MM.1S (cell line): ENCODE results near the gene MMP1.

Source experiments
- DNase-seq: peaks from one replicate; pipeline ENCODE4 v3.0.0-alpha.2; 2015
- H2AFZ ChIP-seq: fragments of 300-600 bp; sonication (generic); 2 replicates; pipeline ENCODE4 v1.6.0; 2016; ENCODE audit warnings: antibody characterized with exemption, low read length
- H3F3A ChIP-seq: fragments of 300-600 bp; sonication (generic); 2 replicates; pipeline ENCODE4 v1.6.1; 2016; ENCODE audit warnings: mild to moderate bottlenecking, antibody characterized with exemption, low read length, moderate library complexity, mixed read lengths; ENCODE audit not compliant: insufficient read depth
- H3K27ac ChIP-seq: fragments of 300-600 bp; sonication (generic); 2 replicates; pipeline ENCODE4 v1.5.1; 2016; ENCODE audit warnings: mild to moderate bottlenecking, low read length
- H3K27me3 ChIP-seq: fragments of 300-600 bp; sonication (generic); replicated peaks from 2 replicates; pipeline ENCODE4 v1.6.0; 2016; ENCODE audit warnings: low read length; ENCODE audit not compliant: insufficient read depth
- H3K36me3 ChIP-seq: fragments of 300-600 bp; sonication (generic); replicated peaks from 2 replicates; pipeline ENCODE4 v1.6.1; 2016; ENCODE audit warnings: mild to moderate bottlenecking, low read length, mixed read lengths; ENCODE audit not compliant: insufficient read depth
- H3K4me1 ChIP-seq: fragments of 300-600 bp; sonication (generic); 2 replicates; pipeline ENCODE4 v1.6.1; 2016; ENCODE audit warnings: low read length, mixed read lengths
- H3K4me2 ChIP-seq: fragments of 300-600 bp; sonication (generic); 2 replicates; pipeline ENCODE4 v1.6.0; 2016; ENCODE audit warnings: low read depth, low read length
- H3K4me3 ChIP-seq: fragments of 300-600 bp; sonication (generic); 2 replicates; pipeline ENCODE4 v1.5.1; 2016; ENCODE audit warnings: low read length, mixed read lengths
- H3K79me2 ChIP-seq: fragments of 300-600 bp; sonication (generic); 2 replicates; pipeline ENCODE4 v1.6.1; 2016; ENCODE audit warnings: mixed run types, low read length, mixed read lengths
- H3K9ac ChIP-seq: fragments of 300-600 bp; sonication (generic); 2 replicates; pipeline ENCODE4 v1.6.1; 2016; ENCODE audit warnings: low read length, mixed read lengths
- H3K9me2 ChIP-seq: fragments of 300-600 bp; sonication (generic); replicated peaks from 2 replicates; pipeline ENCODE4 v1.6.1; 2016; ENCODE audit warnings: mild to moderate bottlenecking, low read length, mixed read lengths; ENCODE audit not compliant: insufficient read depth
- H3K9me3 ChIP-seq: fragments of 300-600 bp; sonication (generic); replicated peaks from 2 replicates; pipeline ENCODE4 v1.6.1; 2016; ENCODE audit warnings: mild to moderate bottlenecking, low read length, mixed read lengths; ENCODE audit not compliant: insufficient read depth
- H4K20me1 ChIP-seq: fragments of 300-600 bp; sonication (generic); 2 replicates; pipeline ENCODE4 v1.6.1; 2016; ENCODE audit warnings: mild to moderate bottlenecking, low read length, moderate library complexity, mixed read lengths; ENCODE audit not compliant: insufficient read depth
- CTCF ChIP-seq: fragments of 300-600 bp; sonication (generic); IDR thresholded peaks from 2 replicates; pipeline ENCODE4 v1.5.1; 2016; ENCODE audit warnings: antibody characterized with exemption, low read length, mixed read lengths
- EZH2 ChIP-seq: fragments of 300-600 bp; sonication (generic); optimal IDR thresholded peaks from 2 replicates; pipeline ENCODE3; 2017; ENCODE audit warnings: low read depth, mild to moderate bottlenecking, antibody characterized with exemption, low read length, mixed read lengths
- EZH2phosphoT487 ChIP-seq: fragments of 300-600 bp; sonication (generic); IDR thresholded peaks from 2 replicates; pipeline ENCODE4 v1.6.1; 2018; ENCODE audit warnings: antibody characterized with exemption, low read length

Gene MMP1

GRCh38 chr11:102842930-102843329 is 45.0 kb upstream of the MMP1 start:
- Histone ChIP-seq H3K79me2 (no peaks in the 10 kb centered on the region), H3K9me3 (0 out of 2 replicates have a peak, but pooled peaks cover 4% of the 10 kb centered on the region), H2AFZ (no peak overlapping the region), H3K27ac (no peak overlapping the region), H3K4me1 (no peaks in the 10 kb centered on the region), H4K20me1 (no peaks in the 10 kb centered on the region), H3K27me3 (no peaks in the 10 kb centered on the region), H3K4me3 (no peak overlapping the region), H3K9ac (no peak overlapping the region), H3F3A (no peaks in the 10 kb centered on the region), H3K4me2 (no peak overlapping the region), H3K9me2 (no peaks in the 10 kb centered on the region), H3K36me3 (no peaks in the 10 kb centered on the region)
- DNase-seq, result no peak
- TF ChIP-seq CTCF (no peak), EZH2phosphoT487 (no peak), EZH2 (no peak)

GRCh38 chr11:102840018-102840417 is 42.1 kb upstream of the MMP1 start:
- Histone ChIP-seq H3K4me2 (no peak overlapping the region), H3K9me2 (no peaks in the 10 kb centered on the region), H2AFZ (no peak overlapping the region), H3K36me3 (no peaks in the 10 kb centered on the region), H3F3A (no peaks in the 10 kb centered on the region), H3K4me3 (no peak overlapping the region), H3K9ac (no peak overlapping the region), H3K27ac (no peak overlapping the region), H3K79me2 (no peaks in the 10 kb centered on the region), H3K27me3 (no peaks in the 10 kb centered on the region), H3K4me1 (no peaks in the 10 kb centered on the region), H3K9me3 (0 out of 2 replicates have a peak, but pooled peaks cover 4% of the 10 kb centered on the region), H4K20me1 (no peaks in the 10 kb centered on the region)
- TF ChIP-seq EZH2 (no peak), EZH2phosphoT487 (no peak), CTCF (no peak)
- no peak for DNase-seq

DNA sequence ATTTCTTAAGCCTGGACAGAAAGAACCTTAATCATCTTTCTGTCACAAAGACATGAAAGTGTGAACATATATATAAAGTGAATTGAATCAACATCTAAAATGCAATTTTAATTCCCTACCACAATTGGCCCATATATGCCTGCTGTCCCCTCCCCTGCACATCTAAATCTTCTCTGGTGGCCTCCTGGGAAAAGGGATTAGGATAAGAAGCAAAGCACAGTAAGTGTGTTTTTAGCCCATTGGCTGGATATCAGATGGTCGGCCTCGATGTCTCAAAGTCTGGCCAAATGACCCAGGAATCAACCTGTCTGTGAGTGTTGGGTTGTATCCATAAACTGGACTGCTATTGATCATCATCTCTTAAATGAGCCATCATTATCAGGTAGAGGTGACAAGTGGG is 39.7 kb upstream of the MMP1 start:
- Histone ChIP-seq H3K27ac (no peak overlapping the region), H3K36me3 (no peaks in the 10 kb centered on the region), H3K9ac (no peak overlapping the region), H3F3A (no peaks in the 10 kb centered on the region), H3K4me1 (no peaks in the 10 kb centered on the region), H3K4me2 (no peak overlapping the region), H2AFZ (no peak overlapping the region), H3K9me3 (no peaks in the 10 kb centered on the region), H3K9me2 (no peaks in the 10 kb centered on the region), H3K4me3 (no peak overlapping the region), H4K20me1 (no peaks in the 10 kb centered on the region), H3K79me2 (no peaks in the 10 kb centered on the region), H3K27me3 (no peaks in the 10 kb centered on the region)
- no peak for TF ChIP-seq EZH2phosphoT487
- no peak for TF ChIP-seq EZH2
- TF ChIP-seq CTCF, result no peak
- DNase-seq, result no peak
